ENCODE measurements around the gene XRN2.

DNA sequence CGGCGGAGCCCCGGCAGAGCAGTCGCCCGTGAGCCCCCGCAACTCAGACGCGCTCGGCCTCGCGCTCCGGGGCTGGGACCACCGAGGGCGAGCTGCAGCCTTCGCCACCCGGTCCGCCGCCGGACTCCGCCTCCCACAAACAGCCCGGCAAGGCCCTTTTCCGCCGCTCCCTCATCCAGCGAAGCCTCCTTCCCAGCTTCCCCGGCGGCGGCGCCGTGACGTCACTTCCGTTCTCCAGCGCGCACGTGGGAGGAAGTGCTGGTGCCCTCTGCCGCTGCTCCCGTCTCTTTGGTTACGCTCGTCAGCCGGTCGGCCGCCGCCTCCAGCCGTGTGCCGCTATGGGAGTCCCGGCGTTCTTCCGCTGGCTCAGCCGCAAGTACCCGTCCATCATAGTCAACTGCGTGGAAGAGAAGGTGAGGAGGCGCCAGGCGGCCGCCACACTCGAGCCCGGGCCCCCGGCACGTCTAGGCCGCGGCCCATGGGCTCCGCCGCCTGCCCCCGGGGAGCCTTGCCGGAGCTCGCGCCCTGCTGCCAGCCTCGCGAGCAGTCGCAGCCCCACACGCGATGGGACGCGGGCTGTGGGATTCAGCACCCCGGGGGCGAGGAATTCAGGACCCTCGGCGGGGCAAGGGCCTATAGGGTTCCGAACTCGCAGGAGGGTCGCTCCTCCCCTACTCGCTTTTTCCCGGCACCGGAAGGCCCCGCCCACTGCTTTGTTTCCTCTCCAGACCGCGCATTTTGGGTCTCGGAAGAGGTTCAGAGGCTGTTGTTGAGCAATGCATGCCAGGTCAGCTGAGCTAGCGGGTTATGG is at the start of gene XRN2:
- TF ChIP-seq GATA3 (IDR thresholded peaks at IDR 0.05; ENCODE audit: low read depth, low read length) (no peak), GATA2 (IDR thresholded peaks at IDR 0.05; ENCODE audit: low read depth, low read length) (no peak)
